Raji (cell line): ENCODE data around the gene SRSF7.

Source experiments
- POLR2A ChIP-seq: IDR thresholded peaks from 2 replicates; pipeline ENCODE4 v1.6.1; 2011; ENCODE audit warnings: low read depth, low read length, control low read depth; ENCODE audit not compliant: insufficient read depth

SRSF7 gene

GRCh38 chr2:38750891-38751595, at the start of gene SRSF7:
Gene SRSF7 (minus strand): TSS chr2:38751361. CDS start chr2:38751256, 105 bp downstream.
- TF ChIP-seq POLR2A, result peak; percentile 100

GRCh38 chr2:38797953-38798352, 46.8 kb upstream of the SRSF7 start:
- no peak for TF ChIP-seq POLR2A

- no peak for TF ChIP-seq POLR2A
Observed at GRCh38 chr2:38797250-38797676, 46.1 kb upstream of the SRSF7 start.

- TF ChIP-seq POLR2A, result no peak
Observed at GRCh38 chr2:38794235-38794946, 43.2 kb upstream of the SRSF7 start.

GRCh38 chr2:38793511-38793910, 42.4 kb upstream of the SRSF7 start:
- no peak for TF ChIP-seq POLR2A

- no peak for TF ChIP-seq POLR2A
Observed at GRCh38 chr2:38792751-38793150, 41.6 kb upstream of the SRSF7 start.

GRCh38 chr2:38791744-38792143, 40.6 kb upstream of the SRSF7 start:
- no peak for TF ChIP-seq POLR2A

- TF ChIP-seq POLR2A, result no peak
Observed at GRCh38 chr2:38789691-38790090, 38.5 kb upstream of the SRSF7 start.

- no peak for TF ChIP-seq POLR2A
Observed at GRCh38 chr2:38788306-38788705, 37.1 kb upstream of the SRSF7 start.

GRCh38 chr2:38783586-38783985, 32.4 kb upstream of the SRSF7 start:
- no peak for TF ChIP-seq POLR2A

GRCh38 chr2:38778687-38779082, 27.5 kb upstream of the SRSF7 start:
- no peak for TF ChIP-seq POLR2A

- TF ChIP-seq POLR2A, result no peak
Observed at GRCh38 chr2:38776531-38776930, 25.4 kb upstream of the SRSF7 start.

GRCh38 chr2:38775921-38776225, 24.7 kb upstream of the SRSF7 start:
- no peak for TF ChIP-seq POLR2A

- no peak for TF ChIP-seq POLR2A
Observed at GRCh38 chr2:38775097-38775920, 24.1 kb upstream of the SRSF7 start.

GRCh38 chr2:38771632-38772031, 20.5 kb upstream of the SRSF7 start:
- no peak for TF ChIP-seq POLR2A

GRCh38 chr2:38765551-38765950, 14.4 kb upstream of the SRSF7 start:
- TF ChIP-seq POLR2A, result no peak
